K562 (cell line): Measurements from ENCODE around the gene MTMR12. TPM values are rescaled to one million over a fixed set of nuclear protein-coding genes. Genes with fewer than 3 reads are reported as not detected.

Source experiments
- CBX3 ChIP-seq, 2 experiments: IDR thresholded peaks; 1 replicate in 1 of 2; 2 replicates in 1 of 2; pipeline ENCODE4 v1.6.1; 2012; ENCODE audit warnings: inconsistent platforms in 2 of 2, low read length in 2 of 2, borderline replicate concordance in 1 of 2, control low read depth in 1 of 2
- CHD1 ChIP-seq: fragments of 200-600 bp; sonication (generic); IDR thresholded peaks from one replicate; pipeline ENCODE4 v1.6.1; 2012; ENCODE audit warnings: mild to moderate bottlenecking, moderate library complexity, low read length, inconsistent platforms
- CHD2 ChIP-seq: IDR thresholded peaks from 2 replicates; pipeline ENCODE4 v1.6.1; 2011; ENCODE audit warnings: low read depth, low read length
- GATAD2B ChIP-seq: fragments of 450-650 bp; IDR thresholded peaks from 2 replicates; pipeline ENCODE4 v1.6.1; 2017; ENCODE audit warnings: mild to moderate bottlenecking, borderline replicate concordance
- HEY1 ChIP-seq: fragments of 250-450 bp; sonication (Bioruptor Pico); IDR thresholded peaks from 2 replicates; pipeline ENCODE4 v1.5.0; 2020; ENCODE audit warnings: mild to moderate bottlenecking, moderate library complexity, borderline replicate concordance
- L3MBTL2 ChIP-seq: fragments of 450-650 bp; IDR thresholded peaks from 2 replicates; pipeline ENCODE4 v1.6.1; 2016; ENCODE audit warnings: mild to moderate bottlenecking, moderate library complexity
- MAZ ChIP-seq, 2 experiments: fragments of 450-650 bp in 1 of 2; sonication (generic) in 1 of 2; formaldehyde crosslinking; IDR thresholded peaks in 1 of 2; conservative IDR thresholded peaks in 1 of 2; 2 replicates each; pipeline versions ENCODE4 v1.4.0 to v1.5.0; 2020; ENCODE audit warnings: mild to moderate bottlenecking in 1 of 2, missing genetic modification reagents in 1 of 2
- NR1H2 ChIP-seq: sonication (generic); formaldehyde crosslinking; IDR thresholded peaks from 2 replicates; pipeline ENCODE4 v1.4.0; 2020; ENCODE audit warnings: mild to moderate bottlenecking, missing genetic modification reagents
- PHB2 ChIP-seq: fragments of 450-650 bp; IDR thresholded peaks from 2 replicates; pipeline ENCODE4 v1.6.1; 2017; ENCODE audit warnings: low read depth
- POLR2G ChIP-seq: fragments of 200-400 bp; formaldehyde crosslinking; IDR thresholded peaks from 2 replicates; pipeline ENCODE4 v1.6.1; 2017; ENCODE audit warnings: low read depth, mild to moderate bottlenecking, antibody characterized with exemption, low read length, moderate library complexity
- PTBP1 ChIP-seq: fragments of 200-400 bp; formaldehyde crosslinking; IDR thresholded peaks from 2 replicates; pipeline ENCODE4 v1.6.1; 2017; ENCODE audit warnings: low read depth, low read length
- RBM25 ChIP-seq: fragments of 200-400 bp; formaldehyde crosslinking; IDR thresholded peaks from 2 replicates; pipeline ENCODE4 v1.6.1; 2018; ENCODE audit warnings: low read length, low read depth, moderate library complexity; ENCODE audit not compliant: severe bottlenecking
- RCOR1 ChIP-seq, 2 experiments: IDR thresholded peaks; 2 replicates each; pipeline ENCODE4 v1.6.1; 2012; ENCODE audit warnings: low read depth in 2 of 2, low read length in 2 of 2, borderline replicate concordance in 1 of 2, improper control_type of control experiment in 1 of 2
- SAP30 ChIP-seq: fragments of 200-600 bp; sonication (generic); IDR thresholded peaks from 2 replicates; pipeline ENCODE4 v1.6.1; 2012; ENCODE audit warnings: borderline replicate concordance, low read depth, mild to moderate bottlenecking, moderate library complexity, low read length, control low read depth, inconsistent platforms; ENCODE audit not compliant: insufficient read depth, poor library complexity, severe bottlenecking
- SREBF1 ChIP-seq: fragments of 150-350 bp; IDR thresholded peaks from 2 replicates; pipeline ENCODE4 v1.6.1; 2014; ENCODE audit warnings: antibody characterized with exemption, low read depth, low read length, borderline replicate concordance
- SREBF2 ChIP-seq: sonication (generic); formaldehyde crosslinking; IDR thresholded peaks from 2 replicates; pipeline ENCODE4 v1.4.0; 2020; ENCODE audit warnings: mild to moderate bottlenecking, missing genetic modification reagents
- SRSF9 ChIP-seq: fragments of 200-400 bp; formaldehyde crosslinking; IDR thresholded peaks from 2 replicates; pipeline ENCODE4 v1.6.1; 2017; ENCODE audit warnings: low read depth, low read length, borderline replicate concordance
- TEAD1 ChIP-seq, 2 experiments: fragments of 450-650 bp in 1 of 2; sonication (generic) in 1 of 2; formaldehyde crosslinking; IDR thresholded peaks; 2 replicates each; pipeline versions ENCODE4 v1.4.0 to v1.8.0; 2020 to 2022; ENCODE audit warnings: mild to moderate bottlenecking in 2 of 2, missing genetic modification reagents in 1 of 2
- TFAM ChIP-seq: fragments of 250-450 bp; sonication (Bioruptor Pico); conservative IDR thresholded peaks from 2 replicates; pipeline ENCODE4 v1.5.0; 2021; ENCODE audit warnings: mild to moderate bottlenecking, moderate library complexity
- ZFPM2 ChIP-seq: fragments of 250-450 bp; sonication (Bioruptor Pico); IDR thresholded peaks from 2 replicates; pipeline ENCODE4 v1.5.1; 2022; ENCODE audit warnings: mild to moderate bottlenecking
- ZNF174 ChIP-seq: fragments of 250-450 bp; sonication (Bioruptor Pico); IDR thresholded peaks from 2 replicates; pipeline ENCODE4 v1.4.0; 2020; ENCODE audit warnings: mild to moderate bottlenecking
- ZNF436 ChIP-seq: fragments of 250-450, 450-650 bp; sonication (Bioruptor Pico); formaldehyde crosslinking; IDR thresholded peaks from 2 replicates; pipeline ENCODE4 v1.7.0; 2020; ENCODE audit warnings: mild to moderate bottlenecking
- polyA plus RNA-seq, 8 experiments: library from polyadenylated mRNA; depleted of rRNA in 4 of 8; stranded (reverse) in 5 of 8; unstranded in 3 of 8; fragments of >200 nt; fragmentation: Nextera tagmentation in 2 of 8; fragmentation: Illumina TruSeq in 1 of 8; extraction: Ambion mirVana in 2 of 8; extraction: Trizol in 1 of 8; gene quantifications; 2 replicates each; pipeline versions ENCODE4 v1.2.1 to v1.2.3, GENCODE V29; 2011 to 2014; ENCODE audit warnings: inconsistent platforms in 1 of 8, missing spikeins in 1 of 8
- total RNA-seq, 7 experiments: library from RNA; depleted of rRNA in 6 of 7; stranded (reverse); fragments of >200 nt in 6 of 7; fragmentation: Illumina TruSeq in 2 of 7; extraction: Trizol in 2 of 7; gene quantifications; 2 replicates each; pipeline versions ENCODE4 v1.2.1 to v1.2.3, GENCODE V29; 2011 to 2021; ENCODE audit warnings: low replicate concordance in 1 of 7
- TF ChIP-seq, protein P1 (sequence below), 2 experiments: fragments of 250-450 bp in 1 of 2; fragments of 450-650 bp in 1 of 2; sonication (Bioruptor Pico) in 1 of 2; IDR thresholded peaks; 2 replicates each; pipeline versions ENCODE4 v1.6.1 to v1.8.0; 2016 to 2021; ENCODE audit warnings: mild to moderate bottlenecking in 2 of 2, moderate library complexity in 2 of 2, missing compliant biosample characterization in 1 of 2, missing genetic modification characterization in 1 of 2
- TF ChIP-seq, protein P2 (sequence below), 2 experiments: fragments of 150-350 bp in 1 of 2; IDR thresholded peaks; 2 replicates each; pipeline ENCODE4 v1.6.1; 2012 to 2016; ENCODE audit warnings: low read depth in 2 of 2, low read length in 2 of 2, mild to moderate bottlenecking in 1 of 2, moderate library complexity in 1 of 2

The MTMR12 gene
- total and polyA plus RNA-seq, 9 of the 15 experiments (the other 6 are each of a cell fraction or from before 2014, with no cell fraction given): 4.0 to 28.7 (median 17.1) TPM

GRCh38 chr5:32312595-32313332 lies at the start of gene MTMR12 (continued):
- TF ChIP-seq ZNF436 (CRISPR knock-in tag) (no peak), PTBP1 (no peak), CHD2 (peak; percentile 89), SRSF9 (no peak), POLR2G (peak; percentile 94), ZFPM2 (CRISPR knock-in tag) (0 out of 2 replicates have a peak, but pooled peaks have one; percentile 57), SREBF1 (no peak; the same call in 1 of the 2 replicates), PHB2 (no peak), RBM25 (peak; percentile 99), TFAM (CRISPR knock-in tag) (no peak), HEY1 (CRISPR knock-in tag) (no peak), TEAD1 (CRISPR knock-in tag; IDR thresholded peaks at IDR 0.05) (peak in 1 of 2 experiments; percentile 65; a peak in 1 of 4 replicates), RCOR1 (IDR thresholded peaks at IDR 0.05; ENCODE audit: borderline replicate concordance in 1 of 2, low read depth in 2 of 2, low read length in 2 of 2) (peak in 1 of 2 experiments; percentile 89; a peak in 2 of 4 replicates), SAP30 (peak; percentile 33), CHD1 (peak; percentile 78), CBX3 (IDR thresholded peaks at IDR 0.05; ENCODE audit: borderline replicate concordance in 1 of 2, low read length in 2 of 2) (no peak), NR1H2 (CRISPR knock-in tag) (no peak), ZNF174 (CRISPR knock-in tag) (no peak), L3MBTL2 (peak; percentile 53; the same call in 1 of the 2 replicates), GATAD2B (peak; percentile 83; the same call in 1 of the 2 replicates), MAZ (CRISPR knock-in tag; conservative IDR thresholded peaks at IDR 0.05 in 1 of 2, IDR thresholded peaks at IDR 0.05 in 1 of 2) (peak; percentile 55 to 73; a peak in 2 of 4 replicates), SREBF2 (no peak)
- TF ChIP-seq, protein P1, sequence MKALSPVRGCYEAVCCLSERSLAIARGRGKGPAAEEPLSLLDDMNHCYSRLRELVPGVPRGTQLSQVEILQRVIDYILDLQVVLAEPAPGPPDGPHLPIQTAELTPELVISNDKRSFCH (CRISPR knock-in tag; IDR thresholded peaks at IDR 0.05): no peak
- TF ChIP-seq, protein P1 (tag; IDR thresholded peaks at IDR 0.05): no peak
- TF ChIP-seq, protein P2, sequence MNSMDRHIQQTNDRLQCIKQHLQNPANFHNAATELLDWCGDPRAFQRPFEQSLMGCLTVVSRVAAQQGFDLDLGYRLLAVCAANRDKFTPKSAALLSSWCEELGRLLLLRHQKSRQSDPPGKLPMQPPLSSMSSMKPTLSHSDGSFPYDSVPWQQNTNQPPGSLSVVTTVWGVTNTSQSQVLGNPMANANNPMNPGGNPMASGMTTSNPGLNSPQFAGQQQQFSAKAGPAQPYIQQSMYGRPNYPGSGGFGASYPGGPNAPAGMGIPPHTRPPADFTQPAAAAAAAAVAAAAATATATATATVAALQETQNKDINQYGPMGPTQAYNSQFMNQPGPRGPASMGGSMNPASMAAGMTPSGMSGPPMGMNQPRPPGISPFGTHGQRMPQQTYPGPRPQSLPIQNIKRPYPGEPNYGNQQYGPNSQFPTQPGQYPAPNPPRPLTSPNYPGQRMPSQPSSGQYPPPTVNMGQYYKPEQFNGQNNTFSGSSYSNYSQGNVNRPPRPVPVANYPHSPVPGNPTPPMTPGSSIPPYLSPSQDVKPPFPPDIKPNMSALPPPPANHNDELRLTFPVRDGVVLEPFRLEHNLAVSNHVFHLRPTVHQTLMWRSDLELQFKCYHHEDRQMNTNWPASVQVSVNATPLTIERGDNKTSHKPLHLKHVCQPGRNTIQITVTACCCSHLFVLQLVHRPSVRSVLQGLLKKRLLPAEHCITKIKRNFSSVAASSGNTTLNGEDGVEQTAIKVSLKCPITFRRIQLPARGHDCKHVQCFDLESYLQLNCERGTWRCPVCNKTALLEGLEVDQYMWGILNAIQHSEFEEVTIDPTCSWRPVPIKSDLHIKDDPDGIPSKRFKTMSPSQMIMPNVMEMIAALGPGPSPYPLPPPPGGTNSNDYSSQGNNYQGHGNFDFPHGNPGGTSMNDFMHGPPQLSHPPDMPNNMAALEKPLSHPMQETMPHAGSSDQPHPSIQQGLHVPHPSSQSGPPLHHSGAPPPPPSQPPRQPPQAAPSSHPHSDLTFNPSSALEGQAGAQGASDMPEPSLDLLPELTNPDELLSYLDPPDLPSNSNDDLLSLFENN (IDR thresholded peaks at IDR 0.05; ENCODE audit: low read depth in 2 of 2, low read length in 2 of 2): 0 out of 4 replicates have a peak, but pooled peaks of 1 of the 2 experiments have one; percentile 31
